D341Med (cell line): ENCODE data around the gene NOC2L.
A peak's percentile ranks its signal among the peaks of the same experiment; 100 is the strongest.

ENCODE experiments used
- DNase-seq: peaks from one replicate; pipeline ENCODE4 v3.0.0; 2012; ENCODE audit warnings: low spot score

NOC2L gene

DNA sequence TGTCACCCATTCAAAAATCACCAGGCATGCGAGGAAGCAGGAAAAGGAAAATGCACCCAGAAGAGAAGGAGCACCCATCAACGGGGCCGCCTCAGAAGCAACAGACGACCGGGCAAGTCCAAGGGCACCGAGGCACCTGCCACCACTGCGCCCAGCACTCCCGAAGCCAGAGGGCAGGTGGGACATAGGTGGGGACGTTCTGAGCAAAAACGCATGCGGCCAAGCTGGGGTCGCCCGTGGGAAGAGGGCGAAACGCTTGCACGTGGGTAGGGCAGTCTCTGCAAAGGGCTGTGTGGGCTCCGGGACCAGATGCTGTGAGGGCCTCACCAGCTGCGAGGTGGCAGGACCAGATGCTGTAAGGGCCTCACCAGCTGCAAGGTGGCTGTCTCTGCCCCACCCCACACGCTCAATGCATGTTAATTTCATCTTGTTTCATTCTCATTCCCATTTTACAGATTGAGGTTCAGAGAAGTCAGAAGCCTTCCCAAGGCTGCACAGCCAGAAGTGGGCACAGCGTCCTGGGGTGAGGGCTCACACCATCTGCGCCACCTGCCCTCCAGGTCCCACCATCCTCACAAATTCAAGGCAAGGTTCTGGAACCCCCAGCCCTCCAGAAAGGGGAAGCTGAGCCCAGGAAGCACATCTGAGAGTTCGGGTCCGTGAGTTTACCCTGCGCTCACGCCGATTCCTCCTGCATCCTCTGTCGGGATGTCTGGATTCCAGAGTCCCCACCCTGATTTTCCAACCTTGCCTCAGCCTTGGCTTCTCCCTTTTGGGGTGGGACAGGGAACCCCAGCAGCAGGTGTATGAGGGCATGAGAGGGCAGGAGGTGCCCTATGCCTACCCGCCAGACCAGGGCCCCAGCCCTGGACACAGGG lies 43.5 kb downstream of the NOC2L start:
- no peak for DNase-seq

DNA sequence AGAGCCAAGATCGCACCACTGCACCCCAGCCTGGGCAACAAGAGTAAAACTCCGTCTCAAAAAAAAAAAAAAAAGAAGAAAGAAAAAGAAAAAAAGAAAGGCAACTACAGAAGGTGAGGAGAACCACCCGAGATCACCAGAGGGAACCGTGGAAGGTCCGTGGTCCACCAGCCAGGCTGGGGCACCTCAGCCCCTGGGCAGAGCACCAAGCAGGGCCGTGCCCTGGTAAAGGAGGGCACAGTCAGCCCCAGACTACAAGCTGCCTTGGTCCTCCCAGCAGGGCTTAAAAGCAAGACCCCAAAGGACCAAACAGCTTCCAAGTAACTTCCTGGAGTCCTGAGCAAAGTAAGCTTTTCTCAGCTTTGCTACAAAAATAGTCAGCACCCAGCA lies 44.2 kb downstream of the NOC2L start:
- no peak for DNase-seq

DNA sequence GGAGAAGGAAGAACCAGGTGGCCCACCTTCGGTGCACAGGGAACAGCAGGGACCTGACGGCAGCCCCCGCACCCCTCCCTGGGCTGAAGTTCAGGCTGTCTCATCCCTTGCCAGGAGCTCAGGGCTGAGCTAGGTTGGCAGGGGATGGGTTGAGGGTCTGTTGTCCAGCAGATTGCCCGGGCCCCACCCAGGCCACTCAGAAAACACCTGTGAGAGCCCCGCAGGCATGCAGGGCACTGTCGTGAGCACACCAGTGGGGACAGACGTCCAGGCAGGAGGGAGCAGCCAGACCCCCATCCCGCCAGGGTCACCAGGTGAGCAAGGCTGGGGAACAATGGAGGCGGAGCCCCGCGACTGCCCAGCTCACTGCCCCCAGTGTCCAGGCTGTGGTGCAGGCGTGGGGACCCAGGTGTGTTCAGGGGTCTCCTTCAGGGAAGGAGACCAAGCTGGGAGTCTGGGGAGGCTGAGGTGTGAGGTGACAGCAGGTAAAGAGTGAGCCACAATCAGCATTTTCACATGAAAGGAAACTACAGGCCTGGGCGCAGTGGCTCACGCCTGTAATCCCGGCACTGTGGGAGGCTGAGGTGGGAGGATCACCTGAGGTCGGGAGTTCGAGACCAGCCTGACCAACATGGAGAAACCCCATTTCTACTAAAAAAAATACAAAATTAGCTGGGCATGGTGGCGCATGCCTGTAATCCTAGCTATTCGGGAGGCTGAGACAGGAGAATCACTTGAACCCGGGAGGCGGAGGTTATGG lies 44.7 kb downstream of the NOC2L start:
- no peak for DNase-seq

DNA sequence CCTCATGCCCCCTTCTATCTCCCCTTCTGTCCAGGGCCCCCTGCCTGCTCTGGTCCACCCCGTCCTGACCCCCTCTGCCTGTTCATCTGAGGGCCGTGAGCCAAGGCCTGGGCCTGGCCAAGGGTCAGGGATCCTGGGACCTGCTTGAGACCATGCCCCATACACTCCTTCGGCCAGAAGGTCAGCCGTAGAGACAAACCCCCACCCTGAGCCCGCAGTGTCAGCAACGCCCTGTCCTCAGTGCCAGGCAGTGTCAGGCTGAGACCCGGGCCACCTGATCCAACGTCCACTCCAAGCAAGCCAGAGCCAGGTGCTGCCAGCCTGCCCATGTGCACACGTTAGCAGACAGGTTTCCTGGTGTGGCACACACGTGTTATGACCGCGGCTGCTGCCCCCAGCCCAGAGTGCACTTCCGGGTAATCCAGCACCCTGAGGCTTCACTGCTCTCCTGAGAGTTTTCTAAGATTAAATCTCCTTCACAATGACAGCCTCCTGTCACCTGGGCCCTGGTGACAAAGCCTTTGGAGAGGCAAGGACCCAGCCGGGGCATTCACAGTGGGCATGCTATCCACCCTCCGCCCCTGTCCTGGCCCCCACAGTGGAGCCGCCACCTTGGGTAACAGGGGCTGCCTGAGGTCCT lies 45.4 kb downstream of the NOC2L start:
- no peak for DNase-seq

DNA sequence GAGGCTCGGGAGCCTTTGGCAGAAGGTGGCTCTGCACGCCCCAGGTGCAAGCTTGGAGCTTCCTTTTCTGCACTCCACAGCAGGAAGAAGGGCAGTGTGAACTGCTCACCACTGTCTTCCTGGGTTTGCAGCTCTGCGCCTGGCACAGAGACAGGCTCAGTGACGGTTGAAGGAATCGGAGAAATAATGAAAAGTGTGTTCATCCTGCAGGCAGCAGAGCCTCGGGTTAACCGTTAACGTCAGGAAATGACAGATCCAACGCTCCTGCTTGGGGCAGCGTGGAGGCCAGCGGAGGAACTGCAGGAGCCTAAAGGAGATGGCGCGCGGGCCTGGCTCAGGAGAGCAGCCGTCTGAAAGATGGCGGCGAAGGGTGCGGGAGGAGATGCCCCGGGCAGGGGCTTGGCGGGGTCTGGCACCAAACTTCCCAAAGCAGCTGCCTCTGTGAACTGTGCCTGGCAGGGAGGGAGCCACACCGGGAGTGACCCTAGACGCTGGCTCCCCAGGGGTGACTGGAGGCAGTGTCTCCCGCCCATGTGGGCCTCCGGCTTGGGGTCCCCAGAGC lies 46.2 kb downstream of the NOC2L start:
- no peak for DNase-seq

DNA sequence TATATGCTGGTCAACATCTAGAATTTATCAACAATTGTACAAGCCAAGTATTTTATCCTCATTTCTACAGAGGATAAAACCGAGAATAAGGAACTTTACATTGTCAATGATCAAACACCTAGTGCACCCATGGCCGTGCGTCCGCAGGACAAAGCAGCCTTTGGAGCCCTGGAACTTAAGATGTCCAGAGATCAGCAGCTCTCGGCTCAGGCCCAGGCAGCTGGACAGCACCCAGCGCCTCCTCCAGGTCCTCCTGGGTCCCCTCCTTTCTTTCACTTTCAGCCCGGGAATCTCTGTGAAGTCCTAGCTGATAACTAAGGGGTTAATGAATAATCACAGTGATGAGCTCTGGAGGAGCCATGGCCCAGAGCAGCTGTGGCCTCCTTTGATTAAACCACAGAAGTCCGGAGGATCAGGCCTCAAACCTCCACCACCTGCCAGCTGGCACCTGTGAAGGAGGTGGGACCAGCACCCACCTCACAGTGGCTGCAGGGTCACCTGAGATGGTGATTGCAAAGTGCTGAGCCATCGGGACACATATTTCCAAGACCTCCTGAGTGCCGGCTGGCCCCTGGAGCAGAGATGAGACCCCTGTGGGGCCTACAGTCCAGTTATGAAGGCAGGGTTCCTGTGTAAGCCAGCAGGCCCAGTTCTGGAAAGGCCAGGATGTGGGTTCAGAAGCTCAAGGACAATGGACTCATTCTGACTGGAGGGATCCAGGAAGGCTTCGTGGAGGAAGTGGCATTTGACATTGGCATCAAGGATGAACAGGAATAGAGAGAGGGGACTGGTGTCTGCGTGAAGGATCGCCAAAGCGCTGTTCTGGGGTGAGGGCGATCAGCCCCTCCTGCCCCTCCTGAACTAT lies 46.9 kb downstream of the NOC2L start:
- no peak for DNase-seq

DNA sequence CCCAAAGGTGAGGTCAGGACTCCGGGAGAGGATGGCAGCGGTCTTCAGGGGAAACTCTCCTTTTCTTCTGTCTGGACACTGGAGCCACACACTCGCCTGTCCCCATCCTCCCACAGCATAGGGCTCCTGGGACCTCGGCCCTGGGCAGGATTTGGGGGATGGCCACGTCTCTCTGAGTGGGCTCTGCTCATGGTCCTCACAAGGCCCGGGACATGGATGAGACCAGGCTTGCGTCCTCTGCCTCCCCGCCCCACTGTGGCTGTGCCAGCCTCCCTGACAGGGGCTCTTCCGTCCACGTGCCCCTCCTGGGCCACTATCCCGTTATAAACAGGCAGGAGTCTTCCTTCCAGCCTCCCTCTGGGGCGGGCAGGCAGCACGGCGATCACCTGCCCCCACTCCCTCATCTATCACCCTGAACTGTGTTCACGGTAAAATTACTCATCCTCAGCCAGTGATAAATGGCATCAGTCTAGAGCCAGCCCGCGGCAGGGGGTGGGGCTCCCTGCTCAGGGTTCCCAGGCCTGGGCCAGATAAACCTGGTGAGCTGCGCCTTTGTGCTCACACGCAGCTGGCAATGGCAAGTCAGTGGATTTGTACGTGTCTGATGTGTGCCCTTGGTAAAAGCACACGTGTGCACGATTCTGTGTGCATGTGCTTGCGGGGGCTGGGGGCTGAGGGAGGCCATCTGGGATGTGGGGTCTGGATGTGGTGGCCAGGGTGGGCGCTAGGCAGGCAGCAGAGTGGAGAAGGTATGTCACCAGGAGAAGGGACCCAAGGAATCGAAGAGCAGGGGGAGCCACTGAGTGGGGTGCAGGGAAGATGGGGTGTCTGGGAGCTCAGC lies 48.0 kb downstream of the NOC2L start:
- DNase-seq: no peak

DNA sequence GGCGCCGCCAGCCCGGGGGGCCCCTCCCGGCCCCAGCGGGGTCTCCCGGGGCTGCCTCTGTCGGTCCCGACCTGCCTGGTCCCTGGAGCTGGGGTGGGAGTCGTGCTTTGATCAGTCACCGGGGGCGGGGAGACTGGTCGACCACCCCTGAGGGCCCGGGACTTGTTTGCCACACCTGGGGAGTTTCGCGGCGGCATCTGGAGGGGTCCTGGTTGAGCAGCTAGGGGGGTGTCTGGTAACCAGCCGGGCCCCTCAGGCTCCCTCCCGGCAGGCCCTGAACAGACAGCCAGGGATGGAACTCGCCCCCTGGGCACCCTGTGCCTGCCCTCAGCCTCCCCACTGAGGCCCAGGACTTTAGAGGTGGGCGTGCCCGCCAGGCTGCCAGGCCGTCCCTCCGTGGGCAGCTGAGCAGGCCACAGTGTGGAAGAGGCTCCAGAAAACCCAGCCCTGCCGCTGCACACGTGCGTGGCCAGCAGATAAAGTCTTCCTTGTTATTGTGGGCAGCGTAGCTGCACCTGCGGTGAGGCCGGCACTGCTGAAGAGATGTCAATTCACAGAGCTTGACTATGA lies 48.7 kb downstream of the NOC2L start:
- DNase-seq: no peak

DNA sequence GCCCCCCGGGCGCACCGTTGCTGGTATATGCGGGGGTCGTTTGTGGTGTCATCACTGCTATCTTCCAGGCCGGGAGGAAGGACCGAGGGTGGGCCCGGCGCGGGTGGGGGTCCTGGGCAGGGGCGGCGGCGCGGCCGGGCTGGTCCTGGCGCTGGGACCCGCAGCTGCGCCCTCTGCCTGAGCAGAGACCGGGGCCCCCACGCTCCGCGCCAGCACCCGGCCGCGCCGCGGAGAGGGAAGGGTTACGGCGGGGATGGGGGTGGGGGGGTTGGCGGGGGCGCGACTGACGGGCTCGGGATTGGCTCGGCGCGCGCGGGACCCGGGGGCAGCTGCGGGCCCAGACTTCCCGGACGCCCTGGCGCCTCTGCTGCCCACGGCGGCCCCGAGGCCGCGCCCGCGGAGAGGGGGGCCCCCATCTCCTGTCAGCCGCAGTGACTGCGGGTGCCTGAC lies 49.2 kb downstream of the NOC2L start:
- DNase-seq: no peak

DNA sequence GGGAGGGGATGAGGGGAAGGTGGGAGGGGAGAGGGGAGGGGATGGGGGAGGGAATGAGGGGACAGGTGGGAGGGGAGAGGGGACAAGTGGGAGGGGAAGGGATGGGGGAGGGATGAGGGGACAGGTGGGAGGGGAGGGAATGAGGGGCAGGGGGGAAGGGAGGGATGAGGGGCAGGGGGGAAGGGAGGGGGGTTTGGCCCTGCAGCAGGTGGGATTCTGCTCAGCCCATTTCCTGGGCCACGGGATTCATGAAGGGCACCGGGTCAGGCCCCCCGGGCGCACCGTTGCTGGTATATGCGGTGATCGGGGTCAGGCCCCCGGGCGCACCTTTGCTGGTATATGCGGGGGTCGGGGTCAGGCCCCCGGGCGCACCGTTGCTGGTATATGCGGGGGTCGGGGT lies 50.4 kb downstream of the NOC2L start:
- DNase-seq: no peak

DNA sequence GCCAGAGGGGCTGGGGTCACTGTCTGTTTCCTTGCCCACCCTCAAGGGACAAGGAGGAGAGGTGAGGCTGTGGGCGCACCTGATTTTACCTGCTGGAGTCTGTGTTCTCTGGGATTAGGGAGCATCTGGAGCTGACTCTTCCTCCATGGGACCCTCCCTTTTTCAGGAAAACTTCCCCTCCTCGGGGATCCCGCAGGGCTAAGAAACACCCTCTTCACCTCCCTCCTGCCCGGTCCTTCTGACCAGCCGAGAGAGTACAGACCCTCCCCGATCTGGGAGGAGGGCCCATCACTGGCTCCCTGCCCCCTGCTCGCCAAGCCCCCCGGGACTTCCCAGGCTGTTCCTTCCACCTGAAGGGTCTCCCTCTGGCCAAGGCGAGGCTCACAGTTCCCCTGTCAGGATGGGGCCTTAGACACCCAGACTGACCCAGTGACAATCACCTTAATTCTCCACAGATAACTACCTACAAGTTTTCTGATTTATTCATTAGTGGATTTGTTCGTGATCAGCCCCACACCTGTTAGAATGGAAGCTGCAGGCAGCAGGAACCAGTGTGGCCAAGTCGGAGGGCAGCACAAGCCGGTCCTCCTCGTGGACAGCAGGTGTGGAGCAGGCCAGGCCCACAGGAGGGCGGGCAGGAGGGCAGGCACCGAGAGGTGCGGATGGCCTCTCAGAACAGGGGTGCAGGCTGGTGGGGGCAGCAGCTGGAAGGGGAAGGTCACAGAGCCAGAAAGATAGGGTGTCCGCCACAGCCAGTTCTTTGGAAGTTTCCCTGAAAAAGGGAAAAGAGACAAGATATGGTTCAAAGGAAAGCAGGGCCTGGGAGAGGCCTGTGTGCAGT lies 51.2 kb downstream of the NOC2L start:
- DNase-seq: no peak

DNA sequence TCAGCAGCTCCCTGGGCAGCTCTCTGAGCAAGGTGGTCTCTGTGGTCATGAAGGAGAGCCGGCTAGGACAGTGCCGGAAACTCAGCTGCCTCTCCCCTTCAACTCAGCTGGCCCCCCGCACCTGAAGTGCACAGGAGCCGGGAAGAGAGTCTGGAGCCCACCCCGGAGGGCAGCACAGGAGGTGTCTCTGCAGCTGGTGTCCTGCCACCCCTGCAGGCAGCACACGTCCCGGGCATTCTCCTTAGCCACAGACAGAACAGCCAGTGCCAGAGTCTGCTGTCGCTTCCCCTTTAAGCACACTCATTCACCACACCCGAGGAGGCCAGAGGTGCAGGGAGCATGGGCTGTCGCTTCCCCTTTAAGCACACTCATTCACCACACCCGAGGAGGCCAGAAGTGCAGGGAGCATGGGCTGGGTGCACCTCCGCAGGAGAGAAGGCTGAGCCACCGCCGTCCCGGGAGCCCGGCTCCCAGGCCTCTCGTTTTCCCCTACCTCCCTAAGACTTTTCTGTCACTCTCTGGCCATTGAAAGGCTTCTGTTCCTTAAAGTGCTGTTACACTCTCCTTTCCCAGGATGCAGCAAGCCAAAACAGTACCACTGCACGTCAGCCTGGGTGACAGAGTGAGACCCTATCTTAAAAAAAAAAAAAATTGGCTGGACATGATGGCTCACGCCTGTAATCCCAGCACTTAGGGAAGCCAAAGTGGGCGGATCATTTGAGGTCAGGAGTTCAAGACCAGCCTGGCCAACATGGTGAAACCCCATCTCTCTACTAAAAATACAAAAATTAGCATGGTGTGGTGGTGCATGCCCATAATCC lies 52.2 kb downstream of the NOC2L start:
- no peak for DNase-seq

DNA sequence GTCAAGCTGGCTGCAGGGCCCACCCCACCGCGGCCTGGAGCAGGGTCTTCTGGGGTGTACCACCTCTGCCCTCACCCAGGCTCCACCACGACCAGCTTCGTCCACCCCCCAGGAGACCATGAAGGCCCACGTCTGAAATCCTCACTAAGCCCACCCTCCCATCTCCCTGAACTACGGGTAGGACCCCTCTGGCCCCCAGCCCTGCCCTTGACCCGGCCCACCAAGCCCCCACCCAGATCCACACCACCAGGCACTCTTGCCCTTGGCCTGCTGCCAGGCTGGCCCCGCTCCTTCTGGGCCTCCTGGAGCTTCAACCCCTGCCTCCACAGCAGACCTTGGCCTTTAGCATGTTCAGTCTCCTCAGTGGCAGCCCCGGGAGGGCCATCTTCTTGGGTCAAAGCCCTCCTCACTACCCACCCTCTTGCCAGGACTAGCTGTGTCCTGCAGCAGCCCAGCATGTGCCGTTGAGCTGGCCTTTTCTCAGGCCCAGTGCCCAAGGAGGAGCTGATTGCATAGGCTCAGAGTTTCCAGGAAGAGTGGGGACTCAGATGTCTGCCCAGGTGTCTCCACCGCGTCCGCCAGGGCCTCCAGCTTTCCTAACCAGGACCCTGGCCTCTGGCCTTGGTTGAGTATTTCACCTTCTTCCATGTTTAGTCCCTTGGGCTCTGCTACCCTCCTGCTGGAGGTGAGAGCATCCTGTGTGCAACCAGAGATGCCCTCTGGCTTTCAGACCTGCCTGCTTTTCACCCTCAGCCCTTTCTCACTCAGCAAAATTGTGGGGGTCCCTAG lies 53.1 kb downstream of the NOC2L start:
- no peak for DNase-seq

DNA sequence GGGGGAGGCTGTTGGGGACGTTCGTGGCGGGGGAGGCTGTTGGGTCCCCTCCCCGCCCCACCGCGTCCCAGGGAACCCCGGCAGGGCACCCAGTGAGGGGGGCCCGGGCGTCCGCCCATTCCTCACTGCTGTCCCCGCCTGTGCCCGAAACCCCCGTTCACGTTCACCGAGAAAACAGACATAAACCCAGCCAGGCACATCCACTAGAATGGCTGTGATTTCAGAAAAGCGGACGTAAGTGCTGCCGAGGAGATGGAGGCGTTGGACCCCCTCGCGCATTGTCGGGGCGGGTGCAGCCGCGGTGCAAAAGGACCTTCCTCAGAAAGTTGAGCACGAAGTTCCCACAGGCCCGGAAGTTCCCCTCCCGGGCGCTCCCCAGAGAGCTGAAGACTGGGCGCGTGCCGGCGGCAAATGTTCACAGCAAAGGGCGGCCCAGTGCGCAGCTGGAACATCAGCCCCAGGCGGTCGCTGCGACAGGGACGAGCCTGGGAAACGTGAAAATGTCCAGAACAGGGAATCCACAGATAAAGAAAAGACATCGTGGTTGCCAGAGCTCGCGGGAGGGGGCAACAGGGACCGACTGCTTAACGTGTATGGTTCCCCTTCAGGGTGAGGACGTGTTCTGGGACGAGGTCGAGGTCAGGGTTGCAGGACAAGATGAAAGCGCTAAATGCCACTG lies 53.8 kb downstream of the NOC2L start:
- DNase-seq: peak; percentile 70

DNA sequence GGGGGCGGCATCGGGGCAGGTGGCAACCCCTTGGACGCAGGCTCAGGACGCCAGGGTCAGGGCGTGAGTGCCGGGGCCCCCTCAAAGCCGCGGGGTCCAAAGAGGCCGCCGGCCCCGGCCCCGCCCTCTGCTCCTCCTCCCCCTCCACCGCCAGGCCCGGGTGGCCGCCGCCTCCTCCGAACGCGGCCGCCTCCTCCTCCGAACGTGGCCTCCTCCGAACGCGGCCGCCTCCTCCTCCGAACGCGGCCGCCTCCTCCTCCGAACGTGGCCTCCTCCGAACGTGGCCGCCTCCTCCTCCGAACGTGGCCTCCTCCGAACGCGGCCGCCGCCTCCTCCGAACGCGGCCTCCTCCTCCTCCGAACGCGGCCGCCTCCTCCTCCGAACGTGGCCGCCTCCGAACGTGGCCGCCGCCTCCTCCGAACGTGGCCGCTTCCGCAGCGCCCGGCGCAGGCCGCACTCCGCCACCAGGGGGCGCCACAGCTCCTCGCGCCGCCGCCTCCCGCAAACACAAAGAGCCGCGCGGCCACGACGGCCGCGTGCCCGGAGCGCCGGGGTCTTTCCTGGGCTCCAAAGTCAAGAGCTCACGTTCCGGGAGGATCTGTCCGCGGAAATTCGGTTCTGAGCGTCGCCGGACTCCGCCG lies 54.6 kb downstream of the NOC2L start:
- peak; percentile 93 for DNase-seq

DNA sequence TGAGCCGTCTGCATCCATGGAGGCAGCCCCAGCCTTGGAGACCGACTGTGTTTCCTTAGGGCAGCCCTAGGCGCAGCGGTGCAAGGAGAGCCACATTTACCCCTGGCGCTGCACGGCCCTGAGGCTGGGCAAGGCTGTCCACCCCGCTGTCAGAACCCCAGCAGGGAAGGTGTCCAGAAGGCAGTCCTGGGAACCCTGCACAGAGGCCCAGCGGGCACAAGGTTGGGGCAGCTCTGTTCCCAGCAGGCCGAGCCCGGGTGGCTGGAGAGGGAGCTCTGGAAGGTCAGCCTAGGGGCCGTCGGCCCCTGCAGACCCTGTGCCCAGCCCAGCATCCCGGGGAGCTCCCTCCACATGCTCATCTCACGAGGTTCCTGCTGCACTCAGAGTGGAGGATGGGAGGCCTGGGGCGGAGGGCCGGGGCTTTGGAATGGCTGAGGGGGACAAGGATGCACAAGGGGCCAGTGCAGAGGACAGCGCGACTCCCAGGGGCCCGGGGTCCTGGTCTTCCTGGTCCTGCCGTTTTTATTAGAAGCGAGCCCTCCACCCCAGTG lies 55.3 kb downstream of the NOC2L start:
- DNase-seq: no peak
